PC-9 (cell line): ENCODE measurements around the gene FRMD8. TPM values are rescaled to one million over a fixed set of nuclear protein-coding genes. Genes with fewer than 3 reads are reported as not detected.
A peak's percentile ranks its signal among the peaks of the same experiment; 100 is the strongest.

Source experiments
- BruUV-seq: library from RNA; stranded (reverse); fragments of 400-500 nt; replicated peaks from 2 replicates; lab custom pipeline; 2021; lab: Mats Ljungman, UMichigan
- CTCF ChIA-PET: fragments of 300-600 bp; sonication (Branson Sonifier 250); formaldehyde crosslinking; loops from one replicate; lab custom pipeline; 2022; ENCODE audit warnings: antibody characterized with exemption; lab: Charles Lee
- POLR2A ChIA-PET: fragments of 300-600 bp; sonication (Branson Sonifier 250); formaldehyde crosslinking; loops from one replicate; lab custom pipeline; 2022; ENCODE audit warnings: antibody characterized with exemption; ENCODE audit not compliant: unreplicated experiment; lab: Charles Lee
- DNase-seq, 2 experiments: peaks; one replicate each; pipeline versions ENCODE4 v3.0.0 to v3.0.0-alpha.2; 2015 to 2022; ENCODE audit warnings: mixed read lengths in 1 of 2
- H2AFZ ChIP-seq: fragments of 200-600 bp; sonication (generic); 2 replicates; pipeline ENCODE4 v1.8.1; 2017; ENCODE audit warnings: antibody characterized with exemption
- H3F3A ChIP-seq: fragments of 200-600 bp; sonication (generic); 2 replicates; pipeline ENCODE4 v1.8.1; 2017; ENCODE audit warnings: antibody characterized with exemption, mild to moderate bottlenecking, low read depth; ENCODE audit not compliant: insufficient read depth
- H3K27ac ChIP-seq: fragments of 200-600 bp; sonication (generic); 2 replicates; pipeline ENCODE4 v1.6.1; 2016; ENCODE audit warnings: mixed run types
- H3K27me3 ChIP-seq: fragments of 200-600 bp; sonication (generic); 2 replicates; pipeline ENCODE4 v1.6.1; 2016; ENCODE audit warnings: low read depth, mixed run types; ENCODE audit not compliant: insufficient read depth
- H3K36me3 ChIP-seq: fragments of 200-600 bp; sonication (generic); 2 replicates; pipeline ENCODE4 v1.6.1; 2016; ENCODE audit warnings: low read depth, mixed run types
- H3K4me1 ChIP-seq: fragments of 200-600 bp; sonication (generic); replicated peaks from 2 replicates; pipeline ENCODE4 v1.6.1; 2016; ENCODE audit warnings: mixed run types; ENCODE audit not compliant: insufficient read depth
- H3K4me2 ChIP-seq: fragments of 200-600 bp; sonication (generic); 2 replicates; pipeline ENCODE4 v1.6.1; 2017; ENCODE audit warnings: mixed run types
- H3K4me3 ChIP-seq: fragments of 200-600 bp; sonication (generic); 2 replicates; pipeline ENCODE4 v1.6.1; 2016; ENCODE audit warnings: mixed run types
- H3K79me2 ChIP-seq: fragments of 200-600 bp; sonication (generic); 2 replicates; pipeline ENCODE4 v1.6.1; 2017; ENCODE audit warnings: low read depth, mixed run types
- H3K9me2 ChIP-seq: fragments of 200-600 bp; sonication (generic); 2 replicates; pipeline ENCODE4 v1.8.1; 2017; ENCODE audit warnings: mild to moderate bottlenecking; ENCODE audit not compliant: insufficient read depth
- H3K9me3 ChIP-seq: fragments of 200-600 bp; sonication (generic); 2 replicates; pipeline ENCODE4 v1.8.1; 2016; ENCODE audit warnings: low read depth; ENCODE audit not compliant: insufficient read depth
- H4K20me1 ChIP-seq: fragments of 200-600 bp; sonication (generic); 2 replicates; pipeline ENCODE4 v1.8.1; 2017; ENCODE audit not compliant: insufficient read depth
- CTCF ChIP-seq: fragments of 200-600 bp; sonication (generic); conservative IDR thresholded peaks from 2 replicates; pipeline ENCODE4 v1.6.1; 2017; ENCODE audit warnings: mixed run types, antibody characterized with exemption, mild to moderate bottlenecking, moderate library complexity
- EZH2 ChIP-seq: fragments of 200-600 bp; sonication (generic); IDR thresholded peaks from 2 replicates; pipeline ENCODE4 v1.8.0; 2017; ENCODE audit warnings: antibody characterized with exemption, low read depth
- intact Hi-C: fragments of 100-400 bp; cut with micrococcal nuclease; formaldehyde crosslinking; loops from one replicate; pipeline ENCODE4 v1.10.0; 2022; ENCODE audit not compliant: unreplicated experiment
- total RNA-seq: library from RNA; stranded (reverse); gene quantifications from 2 replicates; pipeline ENCODE4 v1.2.3, GENCODE V29; 2021

The FRMD8 gene
- total RNA-seq, 1 experiment from 2014 or later, result 32.4 TPM

- ChIA-PET POLR2A (interaction anchor here (0.5 to 1.5 kb wide), 10 partner anchors 14 to 363 kb away, joined by 3 to 15 read pairs (median 4); partner anchors contain the start of genes OVOL1 and SCYL1), CTCF (interaction anchor here (0.6 kb wide), 1 partner anchor 85 kb away, joined by 7 read pairs; no protein-coding TSS in a partner anchor)
- peaks cover 53% of the 10 kb centered on the region for H3K4me1 ChIP-seq
- TF ChIP-seq CTCF, result no peak
- TF ChIP-seq EZH2, result no peak
- peaks cover 79% of the 10 kb centered on the region for H3K79me2 ChIP-seq
- peak overlapping the region; percentile 100 for H3K27ac ChIP-seq
- peaks cover 60% of the 10 kb centered on the region for H4K20me1 ChIP-seq
- peak overlapping the region; percentile 99 for H3K4me2 ChIP-seq
- peaks cover 49% of the 10 kb centered on the region for H3K36me3 ChIP-seq
- no peak overlapping the region for H2AFZ ChIP-seq
- H3F3A ChIP-seq, result peaks cover 82% of the 10 kb centered on the region
- BruUV-seq, result no TSS peak
- H3K9me2 ChIP-seq, result no peaks in the 10 kb centered on the region
- H3K4me3 ChIP-seq, result peak overlapping the region; percentile 90
- intact Hi-C loops, result loop anchor here (5.0 kb wide), 2 partner anchors 134 to 149 kb away; partner anchors contain the start of genes FAM89B, LTBP3 and ZNRD2
- peak in 1 of 2 experiments; percentile 27 for DNase-seq
- no peaks in the 10 kb centered on the region for H3K27me3 ChIP-seq
- no peaks in the 10 kb centered on the region for H3K9me3 ChIP-seq
These were observed 37.2 kb downstream of the FRMD8 start for GRCh38 chr11:65423516-65424204.

- Histone ChIP-seq H3F3A (peaks cover 84% of the 10 kb centered on the region), H3K4me3 (peak overlapping the region; percentile 90), H3K27me3 (no peaks in the 10 kb centered on the region), H3K4me2 (peak overlapping the region; percentile 99), H3K79me2 (peaks cover 85% of the 10 kb centered on the region), H3K4me1 (peaks cover 54% of the 10 kb centered on the region), H3K9me3 (no peaks in the 10 kb centered on the region), H4K20me1 (peaks cover 68% of the 10 kb centered on the region), H2AFZ (no peak overlapping the region), H3K36me3 (peaks cover 50% of the 10 kb centered on the region), H3K27ac (peak overlapping the region; percentile 100), H3K9me2 (no peaks in the 10 kb centered on the region)
- ChIA-PET POLR2A (interaction anchor here (0.6 to 0.9 kb wide), 8 partner anchors 13 to 487 kb away, joined by 3 to 6 read pairs (median 4); no protein-coding TSS in a partner anchor), CTCF (interaction anchor here (0.6 kb wide), 1 partner anchor 84 kb away, joined by 7 read pairs; no protein-coding TSS in a partner anchor)
- TF ChIP-seq CTCF (no peak), EZH2 (no peak)
- peak; percentile 46 to 59 for DNase-seq
- TSS peak; percentile 38 for BruUV-seq
- intact Hi-C loops, result loop anchor here (5.0 kb wide), 2 partner anchors 133 to 148 kb away; partner anchors contain the start of genes FAM89B, LTBP3 and ZNRD2
These were observed 38.0 kb downstream of the FRMD8 start for GRCh38 chr11:65424205-65425104.
